ENCODE results near the gene IMMP2L. TPM values are rescaled to one million over a fixed set of nuclear protein-coding genes. Genes with fewer than 3 reads are reported as not detected.
"Not testable (repeated sequence)": the region's sequence is repeated elsewhere in the genome, so short reads cannot be mapped to it uniquely, and the experiment has no call there.

IMMP2L gene
- polyA plus RNA-seq, 1 experiment = 5.8 TPM

DNA sequence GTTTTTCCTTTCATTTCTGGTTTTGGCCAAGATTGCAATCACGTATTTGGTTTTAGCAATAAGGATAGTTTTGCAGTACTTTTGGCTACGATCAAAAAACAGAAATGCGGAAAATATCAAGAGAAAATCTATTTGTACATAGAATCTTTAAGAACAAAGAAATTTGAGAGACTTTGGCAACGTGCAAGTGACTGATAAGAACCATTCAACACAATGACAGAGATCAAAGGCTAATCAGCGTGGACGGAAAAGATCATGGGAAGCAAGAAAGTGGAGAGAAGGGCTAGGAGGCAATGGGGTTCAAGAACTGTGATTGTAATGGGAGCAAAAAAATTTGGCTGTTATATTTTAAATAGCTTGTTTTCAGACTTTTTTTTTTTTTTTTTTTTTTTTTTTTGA lies 487.5 kb downstream of the IMMP2L start:
- TF ChIP-seq, protein P1, sequence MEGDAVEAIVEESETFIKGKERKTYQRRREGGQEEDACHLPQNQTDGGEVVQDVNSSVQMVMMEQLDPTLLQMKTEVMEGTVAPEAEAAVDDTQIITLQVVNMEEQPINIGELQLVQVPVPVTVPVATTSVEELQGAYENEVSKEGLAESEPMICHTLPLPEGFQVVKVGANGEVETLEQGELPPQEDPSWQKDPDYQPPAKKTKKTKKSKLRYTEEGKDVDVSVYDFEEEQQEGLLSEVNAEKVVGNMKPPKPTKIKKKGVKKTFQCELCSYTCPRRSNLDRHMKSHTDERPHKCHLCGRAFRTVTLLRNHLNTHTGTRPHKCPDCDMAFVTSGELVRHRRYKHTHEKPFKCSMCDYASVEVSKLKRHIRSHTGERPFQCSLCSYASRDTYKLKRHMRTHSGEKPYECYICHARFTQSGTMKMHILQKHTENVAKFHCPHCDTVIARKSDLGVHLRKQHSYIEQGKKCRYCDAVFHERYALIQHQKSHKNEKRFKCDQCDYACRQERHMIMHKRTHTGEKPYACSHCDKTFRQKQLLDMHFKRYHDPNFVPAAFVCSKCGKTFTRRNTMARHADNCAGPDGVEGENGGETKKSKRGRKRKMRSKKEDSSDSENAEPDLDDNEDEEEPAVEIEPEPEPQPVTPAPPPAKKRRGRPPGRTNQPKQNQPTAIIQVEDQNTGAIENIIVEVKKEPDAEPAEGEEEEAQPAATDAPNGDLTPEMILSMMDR (IDR thresholded peaks at IDR 0.05; ENCODE audit: insufficient read depth, low read depth, low read length) = no peak
- ChIA-PET POLR2A (no interaction called here), CTCF (interaction anchor here (0.6 kb wide), 1 partner anchor 206 kb away, joined by 3 read pairs; no protein-coding TSS in a partner anchor)
- no peaks in the 10 kb centered on the region for H3K27me3 ChIP-seq (ENCODE audit: control insufficient read depth, insufficient read depth, low read length)
- DNase-seq (ENCODE audit: low read depth) = no peak
- H3K36me3 ChIP-seq (ENCODE audit: control insufficient read depth, insufficient read depth, low read length) = no peaks in the 10 kb centered on the region
- H3K4me3 ChIP-seq (ENCODE audit: low read depth, low read length) = no peak overlapping the region

DNA sequence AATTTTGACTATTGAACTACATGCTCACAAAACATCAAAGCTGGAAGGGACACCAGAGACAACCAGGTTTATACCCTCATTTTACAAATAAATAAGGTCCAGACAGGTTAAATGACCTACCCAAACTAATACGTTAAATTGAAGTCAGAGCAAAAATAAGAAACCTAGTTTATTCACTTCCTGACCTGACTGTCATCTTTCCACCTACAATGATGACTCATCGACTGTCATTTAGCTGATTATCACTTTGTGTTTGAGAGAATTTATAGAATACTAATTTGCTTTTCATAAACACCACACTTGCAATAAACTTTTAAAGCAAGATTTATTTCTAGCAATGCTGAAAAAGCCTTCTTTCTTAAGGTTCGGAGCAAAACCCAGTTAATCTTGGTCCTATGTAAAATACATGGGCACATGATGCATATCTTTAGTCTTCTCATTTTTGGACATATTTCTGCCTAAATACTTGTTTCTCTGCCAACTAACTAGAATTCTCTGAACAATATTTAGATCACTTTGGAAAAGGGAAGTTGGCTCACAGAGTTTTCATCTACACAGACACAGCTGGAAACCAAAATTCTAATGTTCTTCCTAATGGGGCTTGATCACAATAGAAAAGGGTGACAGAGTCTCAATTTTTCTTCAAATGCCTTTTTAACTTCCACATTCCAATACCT lies 488.1 kb downstream of the IMMP2L start:
- no peak overlapping the region for H3K4me3 ChIP-seq (ENCODE audit: low read depth, low read length)
- DNase-seq (ENCODE audit: low read depth) = no peak
- H3K36me3 ChIP-seq (ENCODE audit: control insufficient read depth, insufficient read depth, low read length) = no peaks in the 10 kb centered on the region
- TF ChIP-seq, protein P1 (IDR thresholded peaks at IDR 0.05; ENCODE audit: insufficient read depth, low read depth, low read length) = no peak
- no peaks in the 10 kb centered on the region for H3K27me3 ChIP-seq (ENCODE audit: control insufficient read depth, insufficient read depth, low read length)
- CTCF ChIA-PET = interaction anchor here (0.6 kb wide), 1 partner anchor 205 kb away, joined by 3 read pairs; no protein-coding TSS in a partner anchor
- POLR2A ChIA-PET = no interaction called here

DNA sequence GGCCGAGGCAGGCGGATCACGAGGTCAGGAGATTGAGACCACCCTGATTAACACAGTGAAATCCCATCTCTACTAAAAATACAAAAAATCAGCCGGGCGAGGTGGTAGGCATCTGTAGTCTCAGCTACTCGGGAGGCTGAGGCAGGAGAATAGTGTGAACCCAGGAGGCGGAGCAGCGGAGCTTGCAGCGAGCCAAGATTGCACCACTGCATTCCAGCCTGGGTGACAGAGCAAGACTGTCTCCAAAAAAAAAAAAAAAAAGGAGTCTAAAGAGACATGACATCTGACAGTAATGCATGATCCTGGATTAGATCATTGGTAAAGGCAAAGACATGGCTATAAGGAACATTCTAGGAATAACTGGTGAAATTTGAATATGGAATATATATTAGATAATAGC lies 489.6 kb downstream of the IMMP2L start:
- H3K4me3 ChIP-seq (ENCODE audit: low read depth, low read length); H3K36me3 ChIP-seq (ENCODE audit: control insufficient read depth, insufficient read depth, low read length); POLR2A ChIA-PET; H3K27me3 ChIP-seq (ENCODE audit: control insufficient read depth, insufficient read depth, low read length); DNase-seq (ENCODE audit: low read depth): not testable (repeated sequence)
- CTCF ChIA-PET = interaction anchor here (0.6 kb wide), 1 partner anchor 19 kb away, joined by 4 read pairs; no protein-coding TSS in a partner anchor

DNA sequence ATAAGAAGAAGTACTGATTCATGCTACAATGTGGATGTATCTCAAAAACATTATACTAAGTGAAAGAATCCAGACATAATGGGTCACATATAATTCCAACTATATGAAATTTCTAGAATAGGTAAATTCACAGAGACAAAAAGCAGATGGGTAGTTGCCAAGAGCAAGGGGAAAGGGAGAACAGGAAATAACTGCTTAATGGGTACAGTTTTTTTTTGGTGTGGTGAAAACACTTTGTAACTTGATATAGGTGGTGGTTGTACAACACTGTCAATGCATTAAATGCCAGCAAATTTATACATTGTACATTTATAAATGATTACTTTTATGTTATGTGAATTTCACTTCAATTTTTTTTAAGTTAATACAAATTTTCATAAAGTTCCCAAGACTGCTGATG lies 490.7 kb downstream of the IMMP2L start:
- ChIA-PET POLR2A (no interaction called here), CTCF (no interaction called here)
- H3K27me3 ChIP-seq (ENCODE audit: control insufficient read depth, insufficient read depth, low read length) = no peaks in the 10 kb centered on the region
- H3K36me3 ChIP-seq (ENCODE audit: control insufficient read depth, insufficient read depth, low read length) = no peaks in the 10 kb centered on the region
- TF ChIP-seq, protein P1 (IDR thresholded peaks at IDR 0.05; ENCODE audit: insufficient read depth, low read depth, low read length) = no peak
- DNase-seq (ENCODE audit: low read depth) = no peak
- no peak overlapping the region for H3K4me3 ChIP-seq (ENCODE audit: low read depth, low read length)

DNA sequence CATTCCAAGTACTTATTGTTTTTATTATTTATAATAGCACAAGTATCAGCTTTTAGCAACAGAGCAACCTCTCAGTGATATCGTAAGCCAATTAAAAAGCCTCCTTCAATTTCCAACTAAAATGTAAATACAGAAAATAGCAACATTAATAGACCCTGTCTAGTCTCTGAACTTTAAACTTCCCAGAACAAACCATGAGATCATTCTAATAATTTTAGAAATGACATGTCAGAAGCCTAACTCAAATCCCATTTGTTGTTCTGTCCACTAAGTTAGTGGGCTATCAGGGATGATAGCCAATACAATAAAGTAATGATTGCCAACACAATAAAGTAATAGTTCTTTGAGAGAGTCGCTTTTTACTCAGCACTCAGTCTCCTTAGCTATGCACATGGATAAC lies 493.7 kb downstream of the IMMP2L start:
- Histone ChIP-seq H3K27me3 (ENCODE audit: control insufficient read depth, insufficient read depth, low read length) (no peaks in the 10 kb centered on the region), H3K36me3 (ENCODE audit: control insufficient read depth, insufficient read depth, low read length) (no peaks in the 10 kb centered on the region), H3K4me3 (ENCODE audit: low read depth, low read length) (no peak overlapping the region)
- CTCF ChIA-PET = no interaction called here
- TF ChIP-seq, protein P1 (IDR thresholded peaks at IDR 0.05; ENCODE audit: insufficient read depth, low read depth, low read length) = no peak
- POLR2A ChIA-PET = no interaction called here
- DNase-seq (ENCODE audit: low read depth) = no peak

DNA sequence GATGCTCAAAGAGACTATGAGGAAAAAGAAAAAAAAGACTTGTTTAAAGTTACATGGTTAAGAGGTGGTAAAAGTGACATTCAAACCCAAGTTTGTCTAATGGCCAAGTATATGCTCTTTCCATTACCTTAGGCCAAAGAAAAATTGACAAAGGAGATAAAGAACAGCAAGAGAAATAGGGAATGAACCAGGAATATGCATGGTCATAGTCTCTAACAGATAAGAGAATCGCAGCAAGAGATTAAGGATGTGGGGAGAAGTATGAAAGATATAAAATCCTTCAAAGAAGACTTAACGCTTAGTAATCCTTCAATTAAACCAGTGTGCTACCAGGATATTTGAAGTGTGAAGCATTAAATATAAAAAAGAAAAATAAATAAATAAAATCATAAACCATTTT lies 494.6 kb downstream of the IMMP2L start:
- Histone ChIP-seq H3K27me3 (ENCODE audit: control insufficient read depth, insufficient read depth, low read length) (no peaks in the 10 kb centered on the region), H3K36me3 (ENCODE audit: control insufficient read depth, insufficient read depth, low read length) (no peaks in the 10 kb centered on the region), H3K4me3 (ENCODE audit: low read depth, low read length) (no peak overlapping the region)
- TF ChIP-seq, protein P1 (IDR thresholded peaks at IDR 0.05; ENCODE audit: insufficient read depth, low read depth, low read length) = no peak
- ChIA-PET CTCF (no interaction called here), POLR2A (no interaction called here)
- DNase-seq (ENCODE audit: low read depth) = no peak
